A204.1 (cell line): ENCODE results near the gene ST8SIA4.

Experiments used
- FAIRE-seq: peaks from 2 replicates; lab custom pipeline; 2012; peaks lifted over from hg19 to GRCh38; lab: Jason Lieb, UNC

Gene ST8SIA4

GRCh38 chr5:100867039-100867562, 36.0 kb downstream of the ST8SIA4 start:
- no peak for FAIRE-seq

GRCh38 chr5:100864931-100865330, 38.2 kb downstream of the ST8SIA4 start:
- FAIRE-seq: no peak

- no peak for FAIRE-seq
These were observed 39.3 kb downstream of the ST8SIA4 start for GRCh38 chr5:100863739-100864138.

- FAIRE-seq: no peak
These were observed 41.9 kb downstream of the ST8SIA4 start for GRCh38 chr5:100861148-100861547.

GRCh38 chr5:100860407-100860806, 42.7 kb downstream of the ST8SIA4 start:
- FAIRE-seq: no peak

- no peak for FAIRE-seq
These were observed 44.0 kb downstream of the ST8SIA4 start for GRCh38 chr5:100858987-100859545.

- no peak for FAIRE-seq
These were observed 46.6 kb downstream of the ST8SIA4 start for GRCh38 chr5:100856462-100856861.

GRCh38 chr5:100855937-100856430, 47.1 kb downstream of the ST8SIA4 start:
- no peak for FAIRE-seq

GRCh38 chr5:100855295-100855694, 47.8 kb downstream of the ST8SIA4 start:
- no peak for FAIRE-seq

- no peak for FAIRE-seq
These were observed 48.5 kb downstream of the ST8SIA4 start for GRCh38 chr5:100854591-100854990.

- no peak for FAIRE-seq
These were observed 49.5 kb downstream of the ST8SIA4 start for GRCh38 chr5:100853582-100853981.

- FAIRE-seq: no peak
These were observed 50.1 kb downstream of the ST8SIA4 start for GRCh38 chr5:100852988-100853449.

- no peak for FAIRE-seq
These were observed 51.0 kb downstream of the ST8SIA4 start for GRCh38 chr5:100852051-100852450.

- no peak for FAIRE-seq
These were observed 56.3 kb downstream of the ST8SIA4 start for GRCh38 chr5:100846772-100847171.

GRCh38 chr5:100842080-100842479, 61.0 kb downstream of the ST8SIA4 start:
- no peak for FAIRE-seq

- no peak for FAIRE-seq
These were observed 61.6 kb downstream of the ST8SIA4 start for GRCh38 chr5:100841358-100842076.

GRCh38 chr5:100840789-100841188, 62.3 kb downstream of the ST8SIA4 start:
- no peak for FAIRE-seq

GRCh38 chr5:100840370-100840769, 62.7 kb downstream of the ST8SIA4 start:
- FAIRE-seq: no peak

GRCh38 chr5:100838048-100838473, 65.0 kb downstream of the ST8SIA4 start:
- no peak for FAIRE-seq

GRCh38 chr5:100834519-100834918, 68.6 kb downstream of the ST8SIA4 start:
- FAIRE-seq: no peak

GRCh38 chr5:100832252-100833230, 70.5 kb downstream of the ST8SIA4 start:
- FAIRE-seq: no peak

- no peak for FAIRE-seq
These were observed 74.2 kb downstream of the ST8SIA4 start for GRCh38 chr5:100828898-100829356.
